Endothelial cell of umbilical vein (primary cell): Measurements from ENCODE around the gene LMF2. TPM values are rescaled to one million over a fixed set of nuclear protein-coding genes. Genes with fewer than 3 reads are reported as not detected.

Experiments used
- BruUV-seq: library from RNA; stranded (reverse); fragments of 400-500 nt; replicated peaks from 2 replicates; lab custom pipeline; 2021; lab: Mats Ljungman, UMichigan
- CTCF ChIA-PET: fragments of 300-600, 350-600 bp; sonication (Branson Sonifier 250); formaldehyde crosslinking; loops from one replicate; lab custom pipeline; 2021; ENCODE audit warnings: antibody characterized with exemption, inconsistent platforms; lab: Charles Lee
- POLR2A ChIA-PET: fragments of 300-600, 350-600 bp; sonication (Branson Sonifier 250); formaldehyde crosslinking; loops from one replicate; lab custom pipeline; 2021; ENCODE audit warnings: antibody characterized with exemption, inconsistent platforms; lab: Charles Lee
- DNase-seq: peaks from one replicate; pipeline ENCODE4 v3.0.0-alpha.2; 2011; ENCODE audit warnings: low read depth, low spot score
- FAIRE-seq: peaks from 2 replicates; lab custom pipeline; 2011; peaks lifted over from hg19 to GRCh38; lab: Jason Lieb, UNC
- H2AFZ ChIP-seq: 2 replicates; pipeline ENCODE4 v1.6.0; 2012; ENCODE audit warnings: low read depth, low read length, control low read depth, inconsistent platforms
- H3K27ac ChIP-seq: 2 replicates; pipeline ENCODE4 v1.5.1; 2011; ENCODE audit warnings: low read depth, mild to moderate bottlenecking, control low read depth, low read length, moderate library complexity; ENCODE audit not compliant: insufficient read depth
- H3K27me3 ChIP-seq, 2 experiments: 2 replicates each; pipeline versions ENCODE4 v1.6.0 to v1.6.1; 2011; ENCODE audit warnings: low read length in 2 of 2, mixed read lengths in 1 of 2; ENCODE audit not compliant: control insufficient read depth in 2 of 2, insufficient read depth in 2 of 2
- H3K36me3 ChIP-seq, 2 experiments: 2 replicates in 1 of 2; 3 replicates in 1 of 2; pipeline ENCODE4 v1.5.1; 2011; ENCODE audit warnings: low read length in 2 of 2, mild to moderate bottlenecking in 1 of 2, moderate library complexity in 1 of 2; ENCODE audit not compliant: control insufficient read depth in 2 of 2, insufficient read depth in 2 of 2; ENCODE audit errors: extremely low read depth in 1 of 2
- H3K4me1 ChIP-seq: 3 replicates; pipeline ENCODE4 v1.5.1; 2011; ENCODE audit warnings: mild to moderate bottlenecking, low read length; ENCODE audit not compliant: control insufficient read depth, insufficient read depth; ENCODE audit errors: extremely low read depth
- H3K4me2 ChIP-seq: 2 replicates; pipeline ENCODE4 v1.6.1; 2011; ENCODE audit warnings: low read length, control low read depth, mixed read lengths; ENCODE audit not compliant: insufficient read depth
- H3K4me3 ChIP-seq, 3 experiments: fragments of 200-600 bp in 1 of 3; sonication (generic), shearing (Covaris generic) in 1 of 3; replicated peaks in 1 of 3; 2 replicates each; pipeline ENCODE4 v1.5.1; 2011 to 2016; ENCODE audit warnings: control low read depth in 3 of 3, low read length in 3 of 3, mild to moderate bottlenecking in 2 of 3, inconsistent platforms in 1 of 3, low read depth in 1 of 3, moderate library complexity in 1 of 3; ENCODE audit not compliant: insufficient read depth in 1 of 3
- H3K79me2 ChIP-seq: 2 replicates; pipeline ENCODE4 v1.6.0; 2012; ENCODE audit warnings: low read length, inconsistent platforms; ENCODE audit not compliant: control insufficient read depth, insufficient read depth
- H3K9ac ChIP-seq: replicated peaks from 2 replicates; pipeline ENCODE3; 2011; ENCODE audit warnings: low read length, control low read depth; ENCODE audit not compliant: insufficient read depth; ENCODE audit errors: extremely low read depth
- H3K9me1 ChIP-seq: replicated peaks from 3 replicates; pipeline ENCODE4 v1.6.0; 2011; ENCODE audit warnings: mild to moderate bottlenecking, low read length; ENCODE audit not compliant: control insufficient read depth, insufficient read depth; ENCODE audit errors: extremely low read depth
- H3K9me3 ChIP-seq: replicated peaks from 2 replicates; pipeline ENCODE4 v1.5.1; 2012; ENCODE audit warnings: low read length, inconsistent platforms; ENCODE audit not compliant: control insufficient read depth, insufficient read depth
- H4K20me1 ChIP-seq: replicated peaks from 2 replicates; pipeline ENCODE3; 2011; ENCODE audit warnings: mild to moderate bottlenecking, low read length; ENCODE audit not compliant: control insufficient read depth, insufficient read depth; ENCODE audit errors: extremely low read depth
- EZH2 ChIP-seq: IDR thresholded peaks from 2 replicates; pipeline ENCODE4 v1.6.1; 2012; ENCODE audit warnings: borderline replicate concordance, low read depth, mild to moderate bottlenecking, moderate library complexity, low read length, inconsistent platforms; ENCODE audit not compliant: severe bottlenecking
- FOS ChIP-seq: IDR thresholded peaks from 2 replicates; pipeline ENCODE4 v1.6.1; 2011; ENCODE audit warnings: mild to moderate bottlenecking, low read length, moderate library complexity, borderline replicate concordance; ENCODE audit not compliant: insufficient read depth
- GATA2 ChIP-seq: IDR thresholded peaks from 2 replicates; pipeline ENCODE4 v1.7.0; 2011; ENCODE audit warnings: low read depth, mild to moderate bottlenecking, moderate library complexity, mixed read lengths, low read length; ENCODE audit not compliant: insufficient read length, insufficient read depth
- JUN ChIP-seq: IDR thresholded peaks from 2 replicates; pipeline ENCODE4 v1.6.1; 2011; ENCODE audit warnings: borderline replicate concordance, low read depth; ENCODE audit not compliant: insufficient read length, insufficient read depth
- MYC ChIP-seq: IDR thresholded peaks from one replicate; pipeline ENCODE4 v1.6.1; 2011; ENCODE audit warnings: mild to moderate bottlenecking, low read depth, low read length
- POLR2A ChIP-seq: IDR thresholded peaks from 2 replicates; pipeline ENCODE4 v1.6.1; 2012; ENCODE audit warnings: low read depth, mild to moderate bottlenecking, control low read depth, low read length
- POLR2AphosphoS5 ChIP-seq: IDR thresholded peaks from 2 replicates; pipeline ENCODE4 v1.6.1; 2012; ENCODE audit warnings: low read depth, mild to moderate bottlenecking, control low read depth, low read length, moderate library complexity; ENCODE audit not compliant: insufficient read depth
- dilution Hi-C: fragments of 300-500 bp; cut with MboI; formaldehyde crosslinking; loops from one replicate; pipeline ENCODE4 v1.15.0; 2019; ENCODE audit warnings: low sequenced_read_pairs; ENCODE audit not compliant: extremely low pct_ligation_motif_present
- intact Hi-C: fragments of 100-400 bp; cut with micrococcal nuclease; formaldehyde crosslinking; loops from one replicate; pipeline ENCODE4 v1.10.0; 2022
- polyA plus RNA-seq, 4 experiments: library from polyadenylated mRNA; depleted of rRNA in 3 of 4; stranded (reverse) in 3 of 4; unstranded in 1 of 4; fragments of >200 nt; gene quantifications; 2 replicates each; pipeline versions ENCODE4 v1.2.1 to v1.2.3, GENCODE V29; 2011 to 2012; ENCODE audit warnings: missing spikeins in 1 of 4
- total RNA-seq: library from RNA; stranded (reverse); gene quantifications from 2 replicates; pipeline ENCODE4 v1.2.3, GENCODE V29; 2021
- TF ChIP-seq, protein P1 (sequence below): IDR thresholded peaks from 2 replicates; pipeline ENCODE4 v1.6.1; 2011; ENCODE audit not compliant: insufficient read depth, insufficient read length
- TF ChIP-seq, protein P2 (sequence below), 2 donors: IDR thresholded peaks; 1 replicate in 1 of 2; 2 replicates in 1 of 2; pipeline ENCODE4 v1.5.1; 2011; ENCODE audit warnings: low read length in 2 of 2, mild to moderate bottlenecking in 2 of 2, moderate library complexity in 2 of 2, control low read depth in 1 of 2, inconsistent platforms in 1 of 2, low read depth in 1 of 2; ENCODE audit not compliant: insufficient read depth in 1 of 2; ENCODE audit errors: extremely low read depth in 1 of 2

Gene LMF2
- total and polyA plus RNA-seq, 2 donors (not counting 3 experiments of a cell fraction or from before 2014, with no cell fraction given): 89.7 to 112 TPM

DNA sequence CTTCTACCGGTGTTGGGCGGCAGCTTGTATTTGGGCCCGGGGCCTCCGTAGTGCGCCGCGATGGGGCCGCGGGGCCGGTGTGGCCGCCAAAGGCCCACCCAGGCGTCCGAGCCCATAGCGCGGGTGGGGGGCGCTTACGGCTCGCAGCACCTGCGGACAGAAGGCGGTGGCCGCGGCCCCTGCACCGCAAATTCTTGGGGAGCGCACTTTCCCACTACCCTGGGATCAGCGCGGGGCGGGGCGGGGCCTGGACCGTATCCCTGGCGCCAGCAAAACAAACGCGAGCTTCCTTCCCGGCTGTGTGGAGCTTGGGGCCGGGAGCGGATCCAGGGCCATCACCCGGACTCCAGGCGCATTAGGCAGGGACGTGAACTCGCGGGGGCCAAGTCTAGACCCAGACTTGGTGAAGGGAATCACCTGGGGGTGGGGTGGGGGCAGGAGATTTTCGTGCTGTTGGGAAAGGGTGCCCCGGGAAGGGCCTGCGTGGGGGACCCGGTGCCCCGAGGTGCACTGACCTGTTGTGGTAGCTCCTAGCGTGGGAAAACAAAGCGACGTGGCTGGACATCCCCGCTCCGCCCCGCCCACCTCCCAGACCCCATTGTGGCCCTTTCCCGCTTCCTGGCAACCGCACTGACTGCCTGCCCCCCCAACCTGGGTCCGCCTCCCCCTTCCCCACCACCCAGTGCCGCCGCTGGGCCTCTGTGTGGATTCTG is 24.6 kb upstream of the LMF2 start:
- peaks cover 3 to 13% of the 10 kb centered on the region in 2 experiments for H3K27me3 ChIP-seq
- H3K4me1 ChIP-seq: peaks cover 18% of the 10 kb centered on the region
- peak overlapping the region; percentile 55 for H2AFZ ChIP-seq
- H3K79me2 ChIP-seq: no peaks in the 10 kb centered on the region
- intact Hi-C loops: no loop called here
- H3K27ac ChIP-seq: no peak overlapping the region
- DNase-seq: peak; percentile 42
- ChIA-PET CTCF (interaction anchor here (0.5 to 1.7 kb wide), 5 partner anchors 25 to 88 kb away, joined by 3 to 10 read pairs (median 3); partner anchors contain the start of gene SYCE3), POLR2A (no interaction called here)
- dilution Hi-C loops: no loop called here
- H3K4me3 ChIP-seq: peak overlapping the region in 2 of 3 experiments; percentile 8 to 36
- peak overlapping the region; percentile 58 for H3K4me2 ChIP-seq
- TF ChIP-seq, protein P1, sequence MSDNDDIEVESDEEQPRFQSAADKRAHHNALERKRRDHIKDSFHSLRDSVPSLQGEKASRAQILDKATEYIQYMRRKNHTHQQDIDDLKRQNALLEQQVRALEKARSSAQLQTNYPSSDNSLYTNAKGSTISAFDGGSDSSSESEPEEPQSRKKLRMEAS: no peak
- TF ChIP-seq POLR2AphosphoS5 (no peak), FOS (no peak), POLR2A (no peak), EZH2 (no peak), GATA2 (no peak), MYC (no peak), JUN (no peak)
- TF ChIP-seq, protein P2, sequence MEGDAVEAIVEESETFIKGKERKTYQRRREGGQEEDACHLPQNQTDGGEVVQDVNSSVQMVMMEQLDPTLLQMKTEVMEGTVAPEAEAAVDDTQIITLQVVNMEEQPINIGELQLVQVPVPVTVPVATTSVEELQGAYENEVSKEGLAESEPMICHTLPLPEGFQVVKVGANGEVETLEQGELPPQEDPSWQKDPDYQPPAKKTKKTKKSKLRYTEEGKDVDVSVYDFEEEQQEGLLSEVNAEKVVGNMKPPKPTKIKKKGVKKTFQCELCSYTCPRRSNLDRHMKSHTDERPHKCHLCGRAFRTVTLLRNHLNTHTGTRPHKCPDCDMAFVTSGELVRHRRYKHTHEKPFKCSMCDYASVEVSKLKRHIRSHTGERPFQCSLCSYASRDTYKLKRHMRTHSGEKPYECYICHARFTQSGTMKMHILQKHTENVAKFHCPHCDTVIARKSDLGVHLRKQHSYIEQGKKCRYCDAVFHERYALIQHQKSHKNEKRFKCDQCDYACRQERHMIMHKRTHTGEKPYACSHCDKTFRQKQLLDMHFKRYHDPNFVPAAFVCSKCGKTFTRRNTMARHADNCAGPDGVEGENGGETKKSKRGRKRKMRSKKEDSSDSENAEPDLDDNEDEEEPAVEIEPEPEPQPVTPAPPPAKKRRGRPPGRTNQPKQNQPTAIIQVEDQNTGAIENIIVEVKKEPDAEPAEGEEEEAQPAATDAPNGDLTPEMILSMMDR (IDR thresholded peaks at IDR 0.05; ENCODE audit: extremely low read depth in 1 of 2, insufficient read depth in 1 of 2, low read depth in 1 of 2, low read length in 2 of 2): no peak
- no peaks in the 10 kb centered on the region for H3K36me3 ChIP-seq
- H3K9ac ChIP-seq: no peak overlapping the region
- no peaks in the 10 kb centered on the region for H3K9me3 ChIP-seq
- BruUV-seq: no TSS peak
- H3K9me1 ChIP-seq: no peaks in the 10 kb centered on the region
- FAIRE-seq: no peak
- no peaks in the 10 kb centered on the region for H4K20me1 ChIP-seq
